HL-60 (cell line): ENCODE data around the gene KRT38.

Source experiments
- DNase-seq, 2 experiments: peaks; one replicate each; pipeline ENCODE4 v3.0.0-alpha.2; 2010 to 2020; ENCODE audit warnings: low read depth in 1 of 2, low spot score in 1 of 2
- H3K27ac ChIP-seq: fragments of 250-450 bp; sonication (Bioruptor Pico); replicated peaks from 2 replicates; pipeline ENCODE4 v1.5.1; 2020; ENCODE audit warnings: mild to moderate bottlenecking, moderate library complexity
- H3K27me3 ChIP-seq: fragments of 250-450 bp; sonication (Bioruptor Pico); 2 replicates; pipeline ENCODE4 v1.5.1; 2021; ENCODE audit warnings: mild to moderate bottlenecking, moderate library complexity; ENCODE audit not compliant: insufficient read depth, poor library complexity, severe bottlenecking
- H3K4me3 ChIP-seq: replicated peaks from 2 replicates; pipeline ENCODE4 v1.5.1; 2011; ENCODE audit warnings: mild to moderate bottlenecking, control low read depth, low read length; ENCODE audit not compliant: insufficient read depth
- GABPA ChIP-seq: IDR thresholded peaks from 2 replicates; pipeline ENCODE4 v1.6.1; 2012; ENCODE audit warnings: low read depth
- POLR2AphosphoS5 ChIP-seq: IDR thresholded peaks from 2 replicates; pipeline ENCODE4 v1.6.1; 2012; ENCODE audit warnings: low read depth
- SPI1 ChIP-seq: IDR thresholded peaks from 2 replicates; pipeline ENCODE4 v1.6.1; 2012; ENCODE audit warnings: low read depth, mild to moderate bottlenecking, borderline replicate concordance
- TF ChIP-seq, protein P1 (sequence below): IDR thresholded peaks from one replicate; pipeline ENCODE4 v1.5.1; 2011; ENCODE audit warnings: low read length, control low read depth, inconsistent platforms; ENCODE audit not compliant: insufficient read depth
- TF ChIP-seq, protein P2 (sequence below): IDR thresholded peaks from 2 replicates; pipeline ENCODE4 v1.6.1; 2012; ENCODE audit warnings: low read depth; ENCODE audit not compliant: insufficient replicate concordance

Gene KRT38

DNA sequence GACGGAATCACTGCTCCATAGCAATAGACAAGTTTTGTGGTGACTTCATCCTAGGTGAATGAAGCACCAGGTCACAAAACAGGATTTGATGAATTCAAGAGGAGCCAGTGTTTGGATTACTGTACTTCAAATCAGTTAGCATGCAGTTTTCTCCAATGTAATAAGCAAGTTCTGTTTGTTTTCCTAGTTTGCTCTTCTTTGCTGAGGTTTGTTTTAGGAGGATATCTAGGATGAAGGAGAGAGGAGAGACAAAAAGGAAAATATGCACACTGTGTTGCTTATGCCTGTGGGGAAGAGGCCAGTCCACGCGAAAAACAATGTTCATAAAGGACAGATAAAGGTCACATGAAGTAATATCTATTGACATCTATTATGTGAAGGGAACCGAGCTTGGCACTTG is 25.4 kb downstream of the KRT38 start:
- Histone ChIP-seq H3K4me3 (no peak overlapping the region), H3K27me3 (no peaks in the 10 kb centered on the region), H3K27ac (no peak overlapping the region)
- DNase-seq = no peak
- TF ChIP-seq, protein P1, sequence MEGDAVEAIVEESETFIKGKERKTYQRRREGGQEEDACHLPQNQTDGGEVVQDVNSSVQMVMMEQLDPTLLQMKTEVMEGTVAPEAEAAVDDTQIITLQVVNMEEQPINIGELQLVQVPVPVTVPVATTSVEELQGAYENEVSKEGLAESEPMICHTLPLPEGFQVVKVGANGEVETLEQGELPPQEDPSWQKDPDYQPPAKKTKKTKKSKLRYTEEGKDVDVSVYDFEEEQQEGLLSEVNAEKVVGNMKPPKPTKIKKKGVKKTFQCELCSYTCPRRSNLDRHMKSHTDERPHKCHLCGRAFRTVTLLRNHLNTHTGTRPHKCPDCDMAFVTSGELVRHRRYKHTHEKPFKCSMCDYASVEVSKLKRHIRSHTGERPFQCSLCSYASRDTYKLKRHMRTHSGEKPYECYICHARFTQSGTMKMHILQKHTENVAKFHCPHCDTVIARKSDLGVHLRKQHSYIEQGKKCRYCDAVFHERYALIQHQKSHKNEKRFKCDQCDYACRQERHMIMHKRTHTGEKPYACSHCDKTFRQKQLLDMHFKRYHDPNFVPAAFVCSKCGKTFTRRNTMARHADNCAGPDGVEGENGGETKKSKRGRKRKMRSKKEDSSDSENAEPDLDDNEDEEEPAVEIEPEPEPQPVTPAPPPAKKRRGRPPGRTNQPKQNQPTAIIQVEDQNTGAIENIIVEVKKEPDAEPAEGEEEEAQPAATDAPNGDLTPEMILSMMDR = no peak
- TF ChIP-seq POLR2AphosphoS5 = no peak
- TF ChIP-seq GABPA = no peak
- TF ChIP-seq, protein P2, sequence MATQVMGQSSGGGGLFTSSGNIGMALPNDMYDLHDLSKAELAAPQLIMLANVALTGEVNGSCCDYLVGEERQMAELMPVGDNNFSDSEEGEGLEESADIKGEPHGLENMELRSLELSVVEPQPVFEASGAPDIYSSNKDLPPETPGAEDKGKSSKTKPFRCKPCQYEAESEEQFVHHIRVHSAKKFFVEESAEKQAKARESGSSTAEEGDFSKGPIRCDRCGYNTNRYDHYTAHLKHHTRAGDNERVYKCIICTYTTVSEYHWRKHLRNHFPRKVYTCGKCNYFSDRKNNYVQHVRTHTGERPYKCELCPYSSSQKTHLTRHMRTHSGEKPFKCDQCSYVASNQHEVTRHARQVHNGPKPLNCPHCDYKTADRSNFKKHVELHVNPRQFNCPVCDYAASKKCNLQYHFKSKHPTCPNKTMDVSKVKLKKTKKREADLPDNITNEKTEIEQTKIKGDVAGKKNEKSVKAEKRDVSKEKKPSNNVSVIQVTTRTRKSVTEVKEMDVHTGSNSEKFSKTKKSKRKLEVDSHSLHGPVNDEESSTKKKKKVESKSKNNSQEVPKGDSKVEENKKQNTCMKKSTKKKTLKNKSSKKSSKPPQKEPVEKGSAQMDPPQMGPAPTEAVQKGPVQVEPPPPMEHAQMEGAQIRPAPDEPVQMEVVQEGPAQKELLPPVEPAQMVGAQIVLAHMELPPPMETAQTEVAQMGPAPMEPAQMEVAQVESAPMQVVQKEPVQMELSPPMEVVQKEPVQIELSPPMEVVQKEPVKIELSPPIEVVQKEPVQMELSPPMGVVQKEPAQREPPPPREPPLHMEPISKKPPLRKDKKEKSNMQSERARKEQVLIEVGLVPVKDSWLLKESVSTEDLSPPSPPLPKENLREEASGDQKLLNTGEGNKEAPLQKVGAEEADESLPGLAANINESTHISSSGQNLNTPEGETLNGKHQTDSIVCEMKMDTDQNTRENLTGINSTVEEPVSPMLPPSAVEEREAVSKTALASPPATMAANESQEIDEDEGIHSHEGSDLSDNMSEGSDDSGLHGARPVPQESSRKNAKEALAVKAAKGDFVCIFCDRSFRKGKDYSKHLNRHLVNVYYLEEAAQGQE = no peak
- no peak for TF ChIP-seq SPI1

DNA sequence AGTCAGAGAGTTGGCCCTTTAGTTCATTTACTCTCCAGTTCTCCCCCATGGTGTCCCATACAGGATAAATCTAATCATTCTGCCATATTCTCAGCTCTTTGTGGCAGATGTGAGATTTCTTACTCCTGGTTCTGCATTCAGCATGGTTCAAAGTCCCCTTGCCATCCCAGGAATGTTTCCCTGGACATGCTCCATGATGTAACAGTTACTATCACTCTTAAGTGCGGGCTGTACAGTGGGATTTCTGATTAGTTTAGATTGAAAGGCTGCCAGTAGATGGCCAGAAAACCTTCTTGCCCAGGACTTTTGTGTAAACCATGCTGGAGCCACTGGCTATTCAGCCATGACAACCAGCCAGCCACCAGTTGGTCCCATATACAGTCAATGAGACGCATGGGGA is 26.8 kb downstream of the KRT38 start:
- no peak overlapping the region for H3K27ac ChIP-seq
- no peaks in the 10 kb centered on the region for H3K27me3 ChIP-seq
- no peak for DNase-seq
- H3K4me3 ChIP-seq = no peak overlapping the region
- TF ChIP-seq SPI1 (no peak), GABPA (no peak), POLR2AphosphoS5 (no peak)
- TF ChIP-seq, protein P2 = no peak
- TF ChIP-seq, protein P1 = no peak

DNA sequence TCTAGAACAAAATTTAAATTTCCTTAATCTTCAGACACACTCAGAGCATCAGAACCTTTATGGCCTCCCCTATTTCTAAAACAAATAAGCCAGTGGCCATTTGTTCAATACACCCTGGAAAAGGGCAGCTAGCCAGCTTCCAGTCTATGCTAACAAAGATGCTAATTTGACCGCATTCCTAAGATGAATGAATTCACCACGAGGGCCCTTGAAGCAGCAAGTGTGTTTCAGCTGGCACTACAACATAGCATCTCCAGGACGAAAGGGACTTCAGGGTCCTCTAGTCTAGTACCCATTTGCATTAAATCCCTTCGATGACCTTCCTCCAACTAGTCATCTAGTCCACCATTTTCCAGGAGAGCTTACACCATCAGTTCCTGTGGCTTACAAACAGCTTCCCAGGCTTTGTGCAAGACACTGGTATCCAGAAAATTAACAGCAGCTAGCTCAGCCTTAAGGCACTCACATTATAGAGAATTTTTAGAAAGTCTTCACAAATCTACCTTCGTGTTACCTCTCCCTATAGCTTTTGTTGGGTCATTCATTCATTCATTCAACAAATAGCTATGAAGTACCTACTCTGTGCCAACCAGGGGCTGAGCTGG is 27.3 kb downstream of the KRT38 start:
- Histone ChIP-seq H3K27me3 (no peaks in the 10 kb centered on the region), H3K27ac (no peak overlapping the region), H3K4me3 (no peak overlapping the region)
- TF ChIP-seq GABPA = no peak
- TF ChIP-seq, protein P1 = no peak
- TF ChIP-seq POLR2AphosphoS5 = no peak
- TF ChIP-seq, protein P2 = no peak
- TF ChIP-seq SPI1 = no peak
- no peak for DNase-seq
